ENCODE data around the gene GPR39.

GPR39 gene

GRCh38 chr2:132681766-132682165 is 265.2 kb downstream of the GPR39 start:
- DNase-seq, result no peak

GRCh38 chr2:132690664-132691303 is 274.2 kb downstream of the GPR39 start:
- DNase-seq, result no peak

- no peak for DNase-seq
These were observed 275.0 kb downstream of the GPR39 start for GRCh38 chr2:132691556-132691955.

- no peak for DNase-seq
These were observed 276.2 kb downstream of the GPR39 start for GRCh38 chr2:132692816-132693215.
